Measurements from ENCODE around the gene FRYL. TPM values are rescaled to one million over a fixed set of nuclear protein-coding genes. Genes with fewer than 3 reads are reported as not detected.
"Not testable (repeated sequence)": the region's sequence is repeated elsewhere in the genome, so short reads cannot be mapped to it uniquely, and the experiment has no call there.

Gene FRYL
- total and polyA plus RNA-seq, 12 donors = 11.7 to 60.1 (median 36.4) TPM

DNA sequence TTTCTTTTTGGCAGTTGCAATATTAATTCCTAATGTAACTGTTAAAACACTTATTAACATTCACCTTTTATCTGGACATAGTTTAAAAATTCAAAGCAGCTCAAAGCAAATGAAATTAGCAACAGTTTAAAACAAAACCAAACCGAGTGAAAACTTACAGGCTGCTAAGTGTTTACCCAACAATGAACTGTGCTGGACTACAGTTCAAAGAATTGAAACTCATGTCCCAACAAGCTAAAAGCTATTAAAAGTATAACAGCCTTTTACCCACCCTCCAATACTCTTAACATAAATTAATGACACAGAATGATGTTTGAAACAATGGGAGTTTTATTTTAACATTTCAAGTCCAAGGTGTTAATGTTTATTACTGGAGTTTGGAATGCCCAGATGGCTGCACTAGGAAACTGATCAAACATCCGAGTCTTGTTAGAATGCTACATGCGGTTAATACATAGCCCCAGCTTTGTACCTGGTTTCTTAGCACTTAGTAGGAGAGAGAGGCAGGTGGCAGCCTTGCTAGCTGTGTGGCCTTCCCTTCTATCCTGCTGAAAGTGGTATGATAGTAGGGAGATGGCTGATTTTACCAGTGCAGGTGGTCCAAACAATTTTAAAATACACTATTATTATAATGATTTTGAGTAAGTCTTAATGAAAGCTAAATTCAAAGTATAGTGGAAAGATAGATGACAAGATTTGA, 21.1 kb upstream of the FRYL start:
- no peaks in the 10 kb centered on the region for H3K36me3 ChIP-seq
- TF ChIP-seq, protein P1, sequence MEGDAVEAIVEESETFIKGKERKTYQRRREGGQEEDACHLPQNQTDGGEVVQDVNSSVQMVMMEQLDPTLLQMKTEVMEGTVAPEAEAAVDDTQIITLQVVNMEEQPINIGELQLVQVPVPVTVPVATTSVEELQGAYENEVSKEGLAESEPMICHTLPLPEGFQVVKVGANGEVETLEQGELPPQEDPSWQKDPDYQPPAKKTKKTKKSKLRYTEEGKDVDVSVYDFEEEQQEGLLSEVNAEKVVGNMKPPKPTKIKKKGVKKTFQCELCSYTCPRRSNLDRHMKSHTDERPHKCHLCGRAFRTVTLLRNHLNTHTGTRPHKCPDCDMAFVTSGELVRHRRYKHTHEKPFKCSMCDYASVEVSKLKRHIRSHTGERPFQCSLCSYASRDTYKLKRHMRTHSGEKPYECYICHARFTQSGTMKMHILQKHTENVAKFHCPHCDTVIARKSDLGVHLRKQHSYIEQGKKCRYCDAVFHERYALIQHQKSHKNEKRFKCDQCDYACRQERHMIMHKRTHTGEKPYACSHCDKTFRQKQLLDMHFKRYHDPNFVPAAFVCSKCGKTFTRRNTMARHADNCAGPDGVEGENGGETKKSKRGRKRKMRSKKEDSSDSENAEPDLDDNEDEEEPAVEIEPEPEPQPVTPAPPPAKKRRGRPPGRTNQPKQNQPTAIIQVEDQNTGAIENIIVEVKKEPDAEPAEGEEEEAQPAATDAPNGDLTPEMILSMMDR (IDR thresholded peaks at IDR 0.05) = no peak
- intact Hi-C loops (cut with DNase I) = no loop called here
- no peaks in the 10 kb centered on the region for H3K27me3 ChIP-seq
- H3K9me3 ChIP-seq = no peaks in the 10 kb centered on the region
- H3K27ac ChIP-seq = peak overlapping the region in 8 of 10 donors; percentile 38 to 87 (median 68)
- ATAC-seq = no peak
- 47 to 66% methylated on average over 3 of the region's 3 CpGs for WGBS, 2 donors
- peaks cover 0 to 57% (median 20%) of the 10 kb centered on the region in 9 donors for H3K4me1 ChIP-seq
- no peak for DNase-seq
- H3K4me3 ChIP-seq = no peak overlapping the region

DNA sequence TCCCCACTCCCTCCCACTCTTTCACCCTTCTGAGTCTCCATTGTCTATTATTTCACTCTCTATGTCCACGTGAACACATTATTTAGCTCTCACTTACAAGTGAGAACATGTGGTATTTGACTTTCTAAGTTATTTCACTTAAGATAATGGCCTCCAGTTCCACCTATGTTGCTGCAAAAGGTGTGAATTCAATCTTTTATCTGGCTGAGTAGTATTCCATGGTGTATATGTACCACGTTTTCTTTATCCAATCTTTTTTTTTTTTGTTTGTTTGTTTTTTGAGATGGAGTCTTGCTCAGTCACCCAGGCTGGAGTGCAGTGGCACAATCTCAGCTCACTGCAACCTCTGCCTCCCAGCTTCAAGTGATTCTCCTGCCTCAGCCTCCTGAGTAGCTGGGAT, 20.1 kb upstream of the FRYL start:
- H3K27me3 ChIP-seq; ATAC-seq; H3K9me3 ChIP-seq; H3K36me3 ChIP-seq; H3K27ac ChIP-seq; DNase-seq; H3K4me3 ChIP-seq; intact Hi-C loops (cut with DNase I): not testable (repeated sequence)
- 88 to 91% methylated on average over 2 of the region's 2 CpGs for WGBS, 2 donors
- peaks cover 0 to 55% (median 20%) of the 10 kb centered on the region in 9 donors for H3K4me1 ChIP-seq

GRCh38 chr4:48799157-48799556, 19.1 kb upstream of the FRYL start:
- DNase-seq = no peak
- H3K9me3 ChIP-seq = no peaks in the 10 kb centered on the region
- no peak overlapping the region for H3K27ac ChIP-seq
- H3K4me3 ChIP-seq = no peak overlapping the region
- no peak for ATAC-seq
- intact Hi-C loops (cut with DNase I) = no loop called here
- no peaks in the 10 kb centered on the region for H3K36me3 ChIP-seq
- 38 to 46% methylated on average over 2 of the region's 2 CpGs for WGBS, 2 donors
- TF ChIP-seq, protein P1 (IDR thresholded peaks at IDR 0.05) = no peak
- no peaks in the 10 kb centered on the region for H3K27me3 ChIP-seq
- H3K4me1 ChIP-seq = peaks cover 0 to 45% (median 16%) of the 10 kb centered on the region in 9 donors

DNA sequence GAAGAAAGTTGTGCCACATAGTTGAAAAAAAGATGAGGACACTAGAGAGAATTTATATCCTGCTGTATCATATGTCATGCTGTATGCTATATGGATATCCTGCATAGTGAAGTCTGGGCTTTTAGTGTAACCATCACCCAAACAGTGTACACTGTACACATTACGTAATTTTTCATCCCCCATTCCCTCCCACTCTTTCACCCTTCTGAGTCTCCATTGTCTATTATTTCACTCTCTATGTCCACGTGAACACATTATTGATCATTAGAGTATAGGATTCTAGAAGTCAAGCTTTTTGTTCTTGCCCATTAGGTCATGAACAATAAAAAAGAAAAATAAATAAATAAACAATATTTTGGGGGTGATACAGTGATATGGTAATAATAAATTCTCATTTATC, 18.0 kb upstream of the FRYL start:
- no peak overlapping the region for H3K4me3 ChIP-seq
- intact Hi-C loops (cut with DNase I) = no loop called here
- DNase-seq = no peak
- H3K4me1 ChIP-seq = peaks cover 0 to 35% (median 10%) of the 10 kb centered on the region in 9 donors
- H3K36me3 ChIP-seq = no peaks in the 10 kb centered on the region
- no peak overlapping the region for H3K27ac ChIP-seq
- WGBS, 2 donors = 96 to 98% methylated on average over 2 of the region's 2 CpGs
- ATAC-seq = no peak
- TF ChIP-seq, protein P1 (IDR thresholded peaks at IDR 0.05) = no peak
- no peaks in the 10 kb centered on the region for H3K9me3 ChIP-seq
- H3K27me3 ChIP-seq = no peaks in the 10 kb centered on the region

Data from heart right ventricle (tissue), 16 donors.